GM19025 (cell line): ENCODE measurements around the gene ALPL.

Source experiments
- ATAC-seq: cut with Tn5 transposase; IDR thresholded peaks from one replicate; pipeline ENCODE4 v1.9.1; 2021; ENCODE audit warnings: mild to moderate bottlenecking, low read depth, moderate library complexity; ENCODE audit not compliant: unreplicated experiment

Gene ALPL

GRCh38 chr1:21594935-21595897 is 86.0 kb downstream of the ALPL start:
- no peak for ATAC-seq

GRCh38 chr1:21596174-21596573 is 87.0 kb downstream of the ALPL start:
- ATAC-seq: no peak

GRCh38 chr1:21596628-21597027 is 87.4 kb downstream of the ALPL start:
- no peak for ATAC-seq

- ATAC-seq: no peak
Measured at GRCh38 chr1:21597753-21598152, 88.5 kb downstream of the ALPL start.

GRCh38 chr1:21598417-21598816 is 89.2 kb downstream of the ALPL start:
- no peak for ATAC-seq

GRCh38 chr1:21598904-21599303 is 89.7 kb downstream of the ALPL start:
- no peak for ATAC-seq

GRCh38 chr1:21599402-21599801 is 90.2 kb downstream of the ALPL start:
- no peak for ATAC-seq

- no peak for ATAC-seq
Measured at GRCh38 chr1:21601278-21602048, 92.2 kb downstream of the ALPL start.

- no peak for ATAC-seq
Measured at GRCh38 chr1:21603177-21604138, 94.2 kb downstream of the ALPL start.

GRCh38 chr1:21604208-21604957 is 95.2 kb downstream of the ALPL start:
- ATAC-seq: no peak

GRCh38 chr1:21605012-21605715 is 95.9 kb downstream of the ALPL start:
- ATAC-seq: no peak

- no peak for ATAC-seq
Measured at GRCh38 chr1:21605964-21606705, 96.9 kb downstream of the ALPL start.

GRCh38 chr1:21607549-21608529 is 98.6 kb downstream of the ALPL start:
- no peak for ATAC-seq

- no peak for ATAC-seq
Measured at GRCh38 chr1:21608798-21609197, 99.6 kb downstream of the ALPL start.

- no peak for ATAC-seq
Measured at GRCh38 chr1:21610027-21610426, 100.8 kb downstream of the ALPL start.

- ATAC-seq: no peak
Measured at GRCh38 chr1:21610989-21611785, 102.0 kb downstream of the ALPL start.
